ENCODE results near the gene ANGPTL8. TPM values are rescaled to one million over a fixed set of nuclear protein-coding genes. Genes with fewer than 3 reads are reported as not detected.
A peak's percentile ranks its signal among the peaks of the same experiment; 100 is the strongest.

ANGPTL8 gene
- polyA plus RNA-seq, 2 donors, result 0.15 TPM; not detected in 1

DNA sequence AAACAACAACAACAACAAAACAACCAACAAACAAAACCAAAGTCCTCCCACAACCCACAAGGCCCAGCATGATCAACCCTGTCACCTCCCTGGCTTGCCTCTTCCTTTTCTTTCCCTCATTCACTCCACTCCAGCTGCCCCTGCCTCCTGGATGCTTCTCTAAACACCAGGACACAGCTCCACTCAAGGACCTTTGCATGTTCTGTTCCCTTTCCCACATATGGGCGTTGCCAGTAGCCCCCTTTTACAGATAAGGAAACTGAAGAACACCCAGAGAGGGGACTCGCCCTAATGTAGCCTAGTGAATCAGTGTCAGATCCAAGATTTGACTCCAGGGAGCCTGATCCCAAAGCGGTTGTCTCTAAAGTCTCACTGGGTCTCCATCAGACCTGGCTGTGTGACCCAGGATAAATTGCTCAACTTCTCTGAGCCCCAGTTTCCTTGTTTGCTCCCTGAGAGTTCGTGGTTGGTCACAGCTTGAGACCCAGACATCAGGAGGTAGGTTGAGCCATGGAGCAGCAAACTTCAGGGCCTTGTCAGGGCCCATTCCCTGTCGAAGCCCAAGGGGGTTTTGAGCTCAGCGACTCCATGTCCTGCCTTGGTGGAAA lies 25.9 kb downstream of the ANGPTL8 start:
- Histone ChIP-seq H3K9me3 (ENCODE audit: control insufficient read depth in 2 of 2, insufficient read depth in 1 of 2, low read depth in 1 of 2, low read length in 1 of 2) (no peaks in the 10 kb centered on the region), H3K27ac (ENCODE audit: low read depth in 2 of 2, low read length in 1 of 2) (peak overlapping the region; percentile 82 to 94), H3K36me3 (ENCODE audit: control insufficient read depth in 2 of 2, insufficient read depth in 2 of 2, low read length in 1 of 2) (no peaks in the 10 kb centered on the region), H3K4me1 (ENCODE audit: control insufficient read depth in 2 of 2, insufficient read depth in 2 of 2, low read length in 1 of 2) (peaks cover 3 to 16% of the 10 kb centered on the region in 2 donors), H3K4me3 (ENCODE audit: low read depth in 1 of 2, low read length in 2 of 2) (no peak overlapping the region), H3K27me3 (ENCODE audit: control insufficient read depth in 1 of 2, insufficient read depth in 2 of 2, low read length in 2 of 2) (no peaks in the 10 kb centered on the region)
- 60 to 61% methylated on average over 6 of the region's 6 CpGs for WGBS, 2 donors

DNA sequence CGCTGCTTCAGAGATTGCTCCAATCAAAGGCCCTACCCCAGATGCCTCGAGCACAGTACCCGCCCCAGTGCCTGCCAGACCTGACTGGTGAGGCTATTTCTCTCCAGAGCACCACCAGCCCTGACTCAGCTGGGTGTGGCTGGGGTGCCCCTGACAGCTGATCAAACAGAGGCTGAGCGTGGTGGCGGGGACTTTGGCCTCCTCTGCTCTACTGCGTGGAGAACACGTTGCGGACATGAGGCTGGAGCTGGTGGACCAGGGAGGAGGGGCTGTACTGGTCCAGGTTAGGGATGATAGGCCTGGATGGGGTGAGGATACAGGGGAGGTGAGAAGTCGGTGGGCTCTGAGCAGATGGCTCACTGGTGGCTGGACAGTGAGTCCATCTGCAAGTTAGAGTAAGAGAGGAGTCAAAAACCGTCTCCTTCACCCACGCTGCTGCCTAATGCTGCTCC lies 26.4 kb downstream of the ANGPTL8 start:
- H3K27ac ChIP-seq (ENCODE audit: low read depth in 2 of 2, low read length in 1 of 2), result peak overlapping the region; percentile 82 to 94
- H3K9me3 ChIP-seq (ENCODE audit: control insufficient read depth in 2 of 2, insufficient read depth in 1 of 2, low read depth in 1 of 2, low read length in 1 of 2), result no peaks in the 10 kb centered on the region
- H3K27me3 ChIP-seq (ENCODE audit: control insufficient read depth in 1 of 2, insufficient read depth in 2 of 2, low read length in 2 of 2), result no peaks in the 10 kb centered on the region
- 43 to 48% methylated on average over 11 of the region's 11 CpGs for WGBS, 2 donors
- no peaks in the 10 kb centered on the region for H3K36me3 ChIP-seq (ENCODE audit: control insufficient read depth in 2 of 2, insufficient read depth in 2 of 2, low read length in 1 of 2)
- H3K4me1 ChIP-seq (ENCODE audit: control insufficient read depth in 2 of 2, insufficient read depth in 2 of 2, low read length in 1 of 2), result peaks cover 3 to 16% of the 10 kb centered on the region in 2 donors
- no peak overlapping the region for H3K4me3 ChIP-seq (ENCODE audit: low read depth in 1 of 2, low read length in 2 of 2)

DNA sequence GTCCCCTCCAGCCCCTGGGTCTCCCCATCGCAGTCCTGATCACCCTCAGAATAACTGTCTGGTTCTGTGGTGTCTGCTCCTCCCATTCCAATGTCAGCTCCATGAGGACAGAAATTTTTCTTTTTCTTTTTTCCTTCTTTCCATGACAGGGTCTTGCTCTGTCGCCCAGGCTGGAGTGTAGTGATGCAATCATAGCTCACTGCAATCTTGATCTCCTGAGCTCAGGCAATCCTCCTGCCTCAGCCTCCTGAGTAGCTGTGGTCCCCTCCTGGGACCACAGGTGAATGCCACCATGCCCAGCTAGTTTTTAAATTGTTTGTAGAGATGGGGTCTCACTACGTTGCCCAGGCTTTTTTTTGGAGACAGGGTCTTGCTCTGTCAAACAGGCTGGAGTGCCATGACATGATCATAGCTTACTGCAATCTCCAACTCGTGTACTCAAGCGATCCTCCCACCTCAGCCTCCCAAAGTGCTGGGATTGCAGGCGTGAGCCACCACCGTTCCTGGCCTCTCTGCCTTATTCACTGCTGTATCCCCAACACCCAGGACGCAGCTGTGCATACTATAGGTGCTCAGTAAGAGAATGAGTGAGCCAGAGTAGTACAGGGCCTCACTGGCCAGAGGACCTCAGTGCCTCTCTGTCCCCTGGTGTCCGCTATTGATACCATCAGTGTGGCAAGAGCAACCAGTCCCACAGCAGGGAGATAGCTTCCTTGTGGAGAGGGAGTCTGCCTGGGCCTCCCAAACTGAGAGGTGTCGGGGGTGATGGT lies 28.1 kb downstream of the ANGPTL8 start:
- no peaks in the 10 kb centered on the region for H3K9me3 ChIP-seq (ENCODE audit: control insufficient read depth in 2 of 2, insufficient read depth in 1 of 2, low read depth in 1 of 2, low read length in 1 of 2)
- H3K4me3 ChIP-seq (ENCODE audit: low read depth in 1 of 2, low read length in 2 of 2), result no peak overlapping the region
- H3K27ac ChIP-seq (ENCODE audit: low read depth in 2 of 2, low read length in 1 of 2), result peak overlapping the region in 1 of 2 donors; percentile 42
- no peaks in the 10 kb centered on the region for H3K36me3 ChIP-seq (ENCODE audit: control insufficient read depth in 2 of 2, insufficient read depth in 2 of 2, low read length in 1 of 2)
- no peaks in the 10 kb centered on the region for H3K27me3 ChIP-seq (ENCODE audit: control insufficient read depth in 1 of 2, insufficient read depth in 2 of 2, low read length in 2 of 2)
- peaks cover 3 to 16% of the 10 kb centered on the region in 2 donors for H3K4me1 ChIP-seq (ENCODE audit: control insufficient read depth in 2 of 2, insufficient read depth in 2 of 2, low read length in 1 of 2)
- 90 to 91% methylated on average over 10 of the region's 10 CpGs for WGBS, 2 donors

DNA sequence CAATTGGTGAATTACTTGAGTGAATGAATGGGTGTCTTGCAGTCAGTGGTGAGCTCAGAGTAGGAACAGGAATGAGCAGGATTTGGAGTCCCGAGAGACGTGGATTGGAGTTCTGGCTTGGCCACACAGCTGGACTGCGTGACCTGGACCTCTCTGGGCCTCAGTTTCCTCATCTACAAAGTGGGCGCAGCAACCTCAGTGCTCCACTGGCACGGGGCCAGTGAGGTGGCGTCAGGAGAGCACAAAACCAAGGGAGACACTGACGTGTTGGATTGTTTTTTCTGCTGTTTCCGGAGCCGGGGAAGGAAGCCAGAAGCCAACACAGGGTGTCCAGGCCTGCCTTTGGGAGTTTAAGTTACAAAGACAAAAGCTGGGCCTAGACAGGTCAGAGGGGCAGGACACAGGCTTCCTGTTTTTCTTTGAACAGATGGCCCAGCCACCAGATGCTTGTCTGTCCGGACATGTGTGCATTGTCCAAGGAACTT lies 29.4 kb downstream of the ANGPTL8 start:
- H3K4me3 ChIP-seq (ENCODE audit: low read depth in 1 of 2, low read length in 2 of 2), result no peak overlapping the region
- WGBS, 2 donors, result 23 to 29% methylated on average over 10 of the region's 10 CpGs
- no peaks in the 10 kb centered on the region for H3K27me3 ChIP-seq (ENCODE audit: control insufficient read depth in 1 of 2, insufficient read depth in 2 of 2, low read length in 2 of 2)
- no peaks in the 10 kb centered on the region for H3K9me3 ChIP-seq (ENCODE audit: control insufficient read depth in 2 of 2, insufficient read depth in 1 of 2, low read depth in 1 of 2, low read length in 1 of 2)
- H3K27ac ChIP-seq (ENCODE audit: low read depth in 2 of 2, low read length in 1 of 2), result peak overlapping the region; percentile 40 to 56
- no peaks in the 10 kb centered on the region for H3K36me3 ChIP-seq (ENCODE audit: control insufficient read depth in 2 of 2, insufficient read depth in 2 of 2, low read length in 1 of 2)
- H3K4me1 ChIP-seq (ENCODE audit: control insufficient read depth in 2 of 2, insufficient read depth in 2 of 2, low read length in 1 of 2), result peaks cover 3 to 14% of the 10 kb centered on the region in 2 donors

DNA sequence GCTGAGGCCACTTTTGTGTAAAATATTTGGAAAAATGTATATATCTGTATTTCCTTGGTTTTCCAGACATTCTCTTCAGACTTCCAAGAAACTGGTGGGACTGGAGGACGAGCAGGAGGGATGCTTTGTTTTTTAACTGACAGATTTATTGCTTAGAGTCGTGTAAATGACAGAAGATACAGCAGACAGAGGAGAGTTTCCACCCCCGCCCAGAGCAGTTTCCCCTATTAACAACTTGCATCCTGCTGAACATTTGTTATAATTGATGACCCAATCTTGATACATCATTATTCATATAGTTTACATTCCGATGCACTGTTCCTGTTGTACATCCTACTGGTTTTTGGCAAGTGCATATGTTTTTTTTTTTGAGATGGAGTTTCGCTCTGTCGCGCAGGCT lies 30.0 kb downstream of the ANGPTL8 start:
- WGBS, 2 donors, result 11 to 47% methylated on average over 7 of the region's 7 CpGs
- Histone ChIP-seq H3K27me3 (ENCODE audit: control insufficient read depth in 1 of 2, insufficient read depth in 2 of 2, low read length in 2 of 2) (no peaks in the 10 kb centered on the region), H3K4me1 (ENCODE audit: control insufficient read depth in 2 of 2, insufficient read depth in 2 of 2, low read length in 1 of 2) (peaks cover 3 to 11% of the 10 kb centered on the region in 2 donors), H3K4me3 (ENCODE audit: low read depth in 1 of 2, low read length in 2 of 2) (no peak overlapping the region), H3K9me3 (ENCODE audit: control insufficient read depth in 2 of 2, insufficient read depth in 1 of 2, low read depth in 1 of 2, low read length in 1 of 2) (no peaks in the 10 kb centered on the region), H3K36me3 (ENCODE audit: control insufficient read depth in 2 of 2, insufficient read depth in 2 of 2, low read length in 1 of 2) (no peaks in the 10 kb centered on the region), H3K27ac (ENCODE audit: low read depth in 2 of 2, low read length in 1 of 2) (peak overlapping the region; percentile 40 to 56)

DNA sequence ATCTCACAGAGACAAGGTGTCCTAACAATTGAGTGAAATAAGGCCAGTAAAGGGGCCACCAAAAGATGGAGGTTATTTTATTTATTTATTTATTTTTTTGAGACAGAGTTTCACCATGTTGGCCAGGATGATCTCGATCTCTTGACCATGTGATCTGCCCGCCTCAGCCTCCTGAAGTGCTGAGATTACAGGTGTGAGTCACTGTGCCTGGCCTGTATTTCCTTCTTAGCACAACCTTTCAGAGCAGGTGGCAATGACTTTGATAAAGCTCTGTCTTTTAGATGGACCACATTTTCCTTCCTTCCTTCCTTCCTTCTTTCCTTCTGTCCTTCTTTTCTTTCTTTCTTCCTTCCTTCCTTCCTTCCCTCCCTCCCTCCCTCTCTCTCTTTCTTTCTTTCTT lies 33.9 kb downstream of the ANGPTL8 start:
- Histone ChIP-seq H3K27ac (ENCODE audit: low read depth in 2 of 2, low read length in 1 of 2) (no peak overlapping the region), H3K36me3 (ENCODE audit: control insufficient read depth in 2 of 2, insufficient read depth in 2 of 2, low read length in 1 of 2) (no peaks in the 10 kb centered on the region), H3K27me3 (ENCODE audit: control insufficient read depth in 1 of 2, insufficient read depth in 2 of 2, low read length in 2 of 2) (no peaks in the 10 kb centered on the region), H3K9me3 (ENCODE audit: control insufficient read depth in 2 of 2, insufficient read depth in 1 of 2, low read depth in 1 of 2, low read length in 1 of 2) (no peaks in the 10 kb centered on the region), H3K4me3 (ENCODE audit: low read depth in 1 of 2, low read length in 2 of 2) (no peak overlapping the region), H3K4me1 (ENCODE audit: control insufficient read depth in 2 of 2, insufficient read depth in 2 of 2, low read length in 1 of 2) (peaks cover 0 to 3% of the 10 kb centered on the region in 2 donors)
- WGBS, 2 donors, result 53 to 58% methylated on average over 2 of the region's 2 CpGs

DNA sequence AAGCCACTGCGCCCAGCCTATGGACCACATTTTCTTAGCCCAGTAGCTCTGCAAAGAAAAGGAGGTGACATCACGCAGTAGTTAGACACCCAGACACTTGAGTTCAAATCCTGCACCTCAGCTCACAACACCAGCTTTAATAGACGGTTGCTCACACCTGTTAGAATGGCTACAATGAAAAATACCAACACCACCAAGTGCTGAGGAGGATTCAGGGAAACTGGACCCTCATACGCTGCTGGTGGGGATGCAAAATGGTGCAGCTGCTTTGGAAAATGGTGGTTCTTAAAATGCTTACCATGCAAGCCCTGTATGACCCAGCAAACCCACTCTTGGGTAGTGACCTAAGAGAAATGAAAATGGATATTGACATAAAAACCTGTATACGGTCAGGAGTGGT lies 34.6 kb downstream of the ANGPTL8 start:
- no peak overlapping the region for H3K27ac ChIP-seq (ENCODE audit: low read depth in 2 of 2, low read length in 1 of 2)
- 76 to 87% methylated on average over 5 of the region's 5 CpGs for WGBS, 2 donors

DNA sequence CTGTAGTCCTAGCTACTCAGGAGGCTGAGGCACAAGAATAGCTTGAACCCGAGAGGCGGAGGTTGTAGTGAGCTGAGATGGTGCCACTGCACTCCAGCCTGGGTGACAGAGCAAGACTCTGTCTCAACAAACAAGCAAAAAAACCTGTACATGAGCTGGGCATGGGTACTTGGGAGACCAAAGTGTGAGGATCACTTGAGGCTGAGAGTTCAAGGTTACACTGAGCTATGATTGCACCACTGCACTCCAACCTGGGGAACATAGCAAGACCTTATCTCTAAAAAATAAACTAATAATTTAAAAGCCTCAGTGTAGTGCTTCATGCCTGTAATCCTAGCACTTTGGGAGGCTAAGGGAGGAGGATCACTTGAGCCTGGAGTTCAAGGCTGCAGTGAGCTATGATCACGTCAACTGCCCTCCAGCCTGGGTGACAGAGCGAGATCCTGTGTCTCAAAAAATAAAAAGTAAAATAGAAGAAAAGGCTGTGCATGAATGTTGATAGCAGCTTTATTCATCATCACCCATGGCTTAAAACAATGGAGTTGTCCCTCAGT lies 35.2 kb downstream of the ANGPTL8 start:
- no peaks in the 10 kb centered on the region for H3K27me3 ChIP-seq (ENCODE audit: control insufficient read depth in 1 of 2, insufficient read depth in 2 of 2, low read length in 2 of 2)
- H3K9me3 ChIP-seq (ENCODE audit: control insufficient read depth in 2 of 2, insufficient read depth in 1 of 2, low read depth in 1 of 2, low read length in 1 of 2), result no peaks in the 10 kb centered on the region
- H3K27ac ChIP-seq (ENCODE audit: low read depth in 2 of 2, low read length in 1 of 2), result no peak overlapping the region
- H3K36me3 ChIP-seq (ENCODE audit: control insufficient read depth in 2 of 2, insufficient read depth in 2 of 2, low read length in 1 of 2), result no peaks in the 10 kb centered on the region
- no peaks in the 10 kb centered on the region for H3K4me1 ChIP-seq (ENCODE audit: control insufficient read depth in 2 of 2, insufficient read depth in 2 of 2, low read length in 1 of 2)
- no peak overlapping the region for H3K4me3 ChIP-seq (ENCODE audit: low read depth in 1 of 2, low read length in 2 of 2)
- WGBS, 2 donors, result 72 to 73% methylated on average over 4 of the region's 4 CpGs

More for the DNA sequence above, 34.6 kb downstream of the ANGPTL8 start:
- H3K27me3 ChIP-seq (ENCODE audit: control insufficient read depth in 1 of 2, insufficient read depth in 2 of 2, low read length in 2 of 2), result no peaks in the 10 kb centered on the region
- H3K9me3 ChIP-seq (ENCODE audit: control insufficient read depth in 2 of 2, insufficient read depth in 1 of 2, low read depth in 1 of 2, low read length in 1 of 2), result no peaks in the 10 kb centered on the region
- H3K36me3 ChIP-seq (ENCODE audit: control insufficient read depth in 2 of 2, insufficient read depth in 2 of 2, low read length in 1 of 2), result no peaks in the 10 kb centered on the region
- H3K4me1 ChIP-seq (ENCODE audit: control insufficient read depth in 2 of 2, insufficient read depth in 2 of 2, low read length in 1 of 2), result no peaks in the 10 kb centered on the region
- no peak overlapping the region for H3K4me3 ChIP-seq (ENCODE audit: low read depth in 1 of 2, low read length in 2 of 2)

DNA sequence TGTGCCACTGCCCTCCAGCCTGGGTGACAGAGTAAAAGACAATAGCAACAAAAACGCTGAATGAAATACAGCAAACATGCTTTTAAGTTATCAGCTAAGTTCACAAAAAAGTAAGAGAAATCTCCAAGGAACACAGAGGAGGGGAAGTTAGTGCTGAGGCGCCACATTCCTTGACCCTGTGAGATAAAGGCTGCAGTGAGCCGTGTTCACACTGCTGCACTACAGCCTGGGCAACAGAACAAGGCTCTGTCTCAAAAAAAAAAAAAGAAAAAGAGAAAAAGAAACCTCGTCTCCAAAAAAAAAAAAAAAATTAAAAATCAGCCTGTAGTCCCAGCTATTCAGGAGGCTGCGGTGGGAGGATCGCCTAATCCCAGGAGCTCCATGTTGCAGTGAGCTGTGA lies 39.3 kb downstream of the ANGPTL8 start:
- H3K27ac ChIP-seq (ENCODE audit: low read depth in 2 of 2, low read length in 1 of 2), result no peak overlapping the region
- H3K4me1 ChIP-seq (ENCODE audit: control insufficient read depth in 2 of 2, insufficient read depth in 2 of 2, low read length in 1 of 2), result no peaks in the 10 kb centered on the region
- H3K27me3 ChIP-seq (ENCODE audit: control insufficient read depth in 1 of 2, insufficient read depth in 2 of 2, low read length in 2 of 2), result no peaks in the 10 kb centered on the region
- 43 to 55% methylated on average over 6 of the region's 6 CpGs for WGBS, 2 donors
- no peaks in the 10 kb centered on the region for H3K36me3 ChIP-seq (ENCODE audit: control insufficient read depth in 2 of 2, insufficient read depth in 2 of 2, low read length in 1 of 2)
- H3K9me3 ChIP-seq (ENCODE audit: control insufficient read depth in 2 of 2, insufficient read depth in 1 of 2, low read depth in 1 of 2, low read length in 1 of 2), result no peaks in the 10 kb centered on the region
- H3K4me3 ChIP-seq (ENCODE audit: low read depth in 1 of 2, low read length in 2 of 2), result no peak overlapping the region
